GM19240 (cell line): Measurements from ENCODE around the gene ALOX5.
A peak's percentile ranks its signal among the peaks of the same experiment; 100 is the strongest.
"Not testable (repeated sequence)": the region's sequence is repeated elsewhere in the genome, so short reads cannot be mapped to it uniquely, and the experiment has no call there.

Experiments used
- DNase-seq: peaks from one replicate; pipeline ENCODE4 v3.0.0; 2011; ENCODE audit warnings: low spot score; ENCODE audit not compliant: insufficient read length

The ALOX5 gene

GRCh38 chr10:45404770-45405120 is 30.7 kb downstream of the ALOX5 start:
- DNase-seq = no peak

DNA sequence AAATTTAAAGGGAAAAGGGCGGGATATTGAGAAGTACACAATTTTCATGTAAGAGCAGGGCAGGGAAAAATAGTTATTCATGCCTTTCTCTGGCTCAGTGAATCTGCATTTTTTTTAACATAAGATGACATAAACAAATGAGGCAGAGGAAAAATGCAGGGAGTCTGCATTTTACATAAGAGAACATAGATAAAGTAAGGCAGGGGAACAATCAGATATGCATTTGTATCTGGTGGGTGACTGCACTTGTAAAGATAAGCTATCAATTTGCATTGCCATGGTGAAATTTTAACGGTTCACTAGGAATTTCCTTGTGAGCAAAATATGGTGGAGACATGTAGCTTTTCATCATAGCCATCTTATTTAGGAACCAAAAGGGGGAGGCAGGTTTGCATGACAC is 33.5 kb downstream of the ALOX5 start:
- DNase-seq = no peak

- no peak for DNase-seq
These were observed 34.7 kb downstream of the ALOX5 start for GRCh38 chr10:45408421-45409319.

- DNase-seq = not testable (repeated sequence)
These were observed 35.3 kb downstream of the ALOX5 start for GRCh38 chr10:45409347-45409746.

- no peak for DNase-seq
These were observed 35.8 kb downstream of the ALOX5 start for GRCh38 chr10:45409782-45410181.

GRCh38 chr10:45410489-45410806 is 36.4 kb downstream of the ALOX5 start:
- DNase-seq = no peak

DNA sequence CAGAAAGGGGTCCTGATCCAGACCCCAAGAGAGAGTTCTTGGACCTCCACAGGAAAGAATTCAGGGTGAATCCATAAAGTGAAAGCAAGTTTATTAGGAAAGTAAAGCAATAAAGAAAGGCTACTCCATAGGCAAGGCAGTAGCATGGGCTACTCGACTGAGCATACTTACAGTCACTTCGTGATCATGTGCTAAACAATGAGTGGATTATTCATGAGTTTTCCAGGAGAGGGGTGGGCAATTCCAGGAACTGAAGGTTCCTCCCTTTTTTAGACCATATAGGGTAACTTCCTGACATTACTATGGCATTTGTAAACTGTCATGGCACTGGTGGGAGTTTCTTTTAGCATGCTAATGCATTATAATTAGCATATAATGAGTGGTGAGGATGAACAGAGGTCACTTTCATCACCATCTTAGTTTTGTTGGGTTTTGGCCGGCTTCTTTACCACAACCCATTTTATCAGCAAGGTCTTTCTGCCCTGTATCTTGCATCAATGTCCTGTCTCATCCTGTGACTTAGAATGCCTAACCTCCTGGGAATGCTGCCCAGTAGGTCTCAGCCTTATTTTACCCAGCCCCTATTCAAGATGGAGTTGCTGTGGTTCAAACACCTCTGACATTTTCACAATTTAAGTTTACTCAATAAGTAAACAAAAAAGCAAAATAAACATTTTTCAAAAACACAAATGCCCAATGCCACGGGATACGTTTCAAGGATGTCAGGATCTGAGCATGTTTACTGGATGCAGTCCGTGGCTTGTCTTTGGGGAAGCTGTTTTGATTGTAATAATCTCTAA is 37.0 kb downstream of the ALOX5 start:
- no peak for DNase-seq

- DNase-seq = no peak
These were observed 37.6 kb downstream of the ALOX5 start for GRCh38 chr10:45411607-45411940.

GRCh38 chr10:45415062-45415461 is 41.0 kb downstream of the ALOX5 start:
- DNase-seq = not testable (repeated sequence)

DNA sequence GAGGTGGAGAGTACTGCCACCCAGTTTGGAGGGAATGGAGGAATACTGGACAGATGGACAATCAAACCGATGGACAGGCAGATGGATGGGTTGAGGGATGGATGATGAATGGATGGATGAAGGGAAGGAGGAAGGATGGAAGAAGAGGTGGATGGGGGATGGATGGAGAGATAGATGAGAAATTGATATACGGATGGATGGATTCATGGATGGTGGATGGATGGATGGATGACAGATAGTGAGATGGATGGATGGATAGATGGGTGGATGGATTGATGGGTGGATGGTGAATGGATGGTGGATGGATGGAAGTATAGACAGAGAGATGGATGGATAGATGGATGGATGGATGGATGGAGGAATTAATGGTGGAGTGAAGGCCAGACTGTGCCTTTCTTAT is 42.6 kb downstream of the ALOX5 start:
- DNase-seq = no peak

DNA sequence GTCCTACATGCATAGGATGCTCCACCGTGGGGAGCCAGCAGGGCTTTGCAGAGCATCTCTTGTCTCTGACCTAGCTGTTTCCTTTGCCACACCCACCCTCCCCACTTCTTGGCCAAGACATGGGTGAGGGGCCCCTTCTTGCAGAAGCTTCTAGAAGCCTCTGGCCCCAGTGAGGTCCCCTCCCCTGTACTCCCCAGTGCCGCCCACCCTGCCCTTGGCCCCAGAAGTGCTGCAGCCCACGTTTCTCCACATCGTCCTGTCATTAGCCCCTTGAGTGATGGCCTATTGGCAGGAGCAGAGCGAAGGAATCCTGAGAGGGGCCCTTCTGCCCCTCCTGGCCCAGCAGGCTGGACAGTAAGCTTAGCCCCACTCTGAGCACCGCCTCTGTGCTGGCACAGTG is 43.7 kb downstream of the ALOX5 start:
- DNase-seq = no peak

- DNase-seq = no peak
These were observed 44.4 kb downstream of the ALOX5 start for GRCh38 chr10:45418417-45418848.

DNA sequence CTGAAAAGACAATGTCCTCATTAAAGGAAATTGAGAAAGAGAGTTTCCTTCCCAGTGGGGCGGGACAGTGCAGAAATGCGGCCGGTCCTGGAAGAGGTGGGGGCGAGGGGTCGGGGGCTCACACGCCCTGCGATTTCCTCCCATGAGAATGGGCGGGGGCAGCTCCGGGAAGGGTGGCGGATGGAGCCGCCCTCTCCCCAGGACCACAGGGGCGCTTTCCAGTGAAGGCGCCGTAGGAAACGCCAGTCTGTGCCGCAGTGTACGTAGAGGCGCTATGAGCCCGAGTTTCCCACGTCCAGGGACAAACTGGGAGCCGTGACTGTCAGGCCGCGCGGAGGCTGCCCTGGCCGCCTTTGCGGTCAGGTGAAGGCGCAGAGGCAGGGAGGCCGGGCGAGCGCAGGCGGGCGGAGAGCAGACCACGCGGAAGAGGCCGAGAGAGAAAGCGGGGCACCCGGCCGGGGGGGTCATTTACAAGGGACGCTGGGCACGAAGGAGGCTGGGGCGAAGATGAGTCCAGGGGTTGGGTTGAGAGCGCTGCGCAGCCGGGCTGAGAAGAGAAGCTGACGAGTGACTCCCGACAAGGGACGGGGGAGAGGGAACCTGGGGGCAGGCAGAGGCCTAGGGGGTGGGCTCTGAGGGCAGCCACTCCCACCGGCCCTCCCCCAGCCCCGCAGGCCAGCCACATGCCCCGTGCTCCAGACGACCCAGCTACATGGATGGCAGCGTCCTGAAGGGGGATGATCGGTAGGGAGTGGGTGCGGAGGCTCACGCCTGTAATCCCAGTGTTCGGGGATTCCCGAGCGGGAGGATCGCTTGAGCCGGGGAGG is 45.0 kb downstream of the ALOX5 start:
- peak; percentile 53 for DNase-seq

DNA sequence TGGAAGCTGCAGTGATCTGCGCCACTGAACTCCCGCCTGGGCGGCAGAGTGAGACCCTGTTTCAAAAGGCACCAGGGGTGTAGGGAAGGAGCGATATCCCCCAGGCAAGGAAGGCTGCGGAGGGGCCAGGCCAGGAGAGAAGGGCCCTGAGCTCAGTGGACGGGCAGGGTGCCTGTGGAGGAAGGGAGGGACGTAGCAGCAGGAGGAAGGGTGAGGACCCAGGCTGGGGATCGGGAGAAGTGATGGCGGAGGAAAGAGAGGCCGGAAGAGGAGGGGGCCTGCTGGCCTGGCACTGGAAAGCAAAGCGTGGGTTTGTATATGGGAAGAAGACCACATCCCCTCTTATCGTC is 45.6 kb downstream of the ALOX5 start:
- no peak for DNase-seq

DNA sequence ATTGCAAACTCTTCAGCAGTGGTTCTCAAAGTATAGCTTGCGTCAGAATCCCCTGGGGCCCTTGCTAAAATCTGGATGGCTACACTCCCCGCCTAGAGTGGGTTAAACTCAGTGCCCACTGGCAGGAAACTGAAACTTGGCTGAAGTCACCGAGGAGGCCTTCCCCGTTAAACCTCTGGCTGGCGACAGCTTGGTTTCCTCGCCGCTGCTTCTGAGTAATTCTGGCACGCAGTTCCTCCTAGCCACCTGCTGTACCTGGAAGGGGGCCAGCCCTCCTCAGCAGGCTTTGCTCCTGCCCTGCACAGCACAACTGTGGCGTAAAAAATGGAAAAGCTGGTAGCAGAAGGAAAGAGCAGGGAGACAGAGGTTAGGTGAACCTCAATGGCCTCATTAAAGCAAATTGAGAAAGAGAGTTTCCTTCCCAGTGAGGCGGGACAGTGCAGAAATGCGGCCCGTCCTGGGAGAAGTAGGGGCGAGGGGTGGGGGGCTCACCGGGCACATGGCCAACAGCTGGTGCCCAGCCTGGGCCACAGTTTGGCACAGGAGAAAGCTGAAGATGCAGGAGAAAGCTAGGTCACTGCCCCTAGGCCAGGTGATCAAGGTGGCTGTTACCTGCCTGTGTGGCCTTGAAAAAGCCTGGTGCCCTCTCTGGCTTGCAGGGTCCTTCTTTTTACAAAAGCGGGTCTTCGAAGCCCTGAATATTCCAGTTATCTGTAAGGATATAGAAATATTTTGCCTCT is 46.6 kb downstream of the ALOX5 start:
- DNase-seq = peak; percentile 44

- no peak for DNase-seq
These were observed 47.4 kb downstream of the ALOX5 start for GRCh38 chr10:45421221-45422097.

DNA sequence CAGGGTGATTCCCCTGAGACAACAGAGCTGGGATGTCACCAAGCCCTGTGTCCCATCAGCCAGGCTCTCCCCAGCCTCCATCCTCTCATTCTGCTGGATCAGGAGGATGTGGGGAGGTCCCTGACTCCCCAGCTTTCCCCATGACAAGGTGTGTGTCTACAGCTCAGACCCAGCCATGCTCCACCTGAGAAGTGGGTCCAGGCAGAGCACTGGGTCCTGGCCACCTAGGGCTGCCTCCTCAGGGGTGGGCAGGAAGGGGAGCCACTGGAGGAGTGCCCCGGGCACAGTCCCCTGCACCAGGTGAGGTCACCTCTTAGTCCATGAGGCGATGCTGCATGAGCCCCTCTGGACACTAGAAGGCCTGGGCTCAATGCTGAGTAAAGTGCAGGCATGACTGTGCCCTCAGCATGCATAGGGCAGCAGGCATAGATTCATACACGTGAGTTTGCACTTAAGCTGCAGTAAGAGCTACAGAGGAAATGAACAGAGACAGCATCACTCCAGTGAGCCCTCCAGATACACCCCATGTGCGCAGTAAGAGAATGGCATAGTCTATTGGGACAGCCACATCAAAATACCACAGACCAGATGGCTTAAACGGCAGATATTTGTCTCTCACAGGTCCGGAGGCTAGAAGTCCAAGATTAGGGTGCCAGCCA is 48.3 kb downstream of the ALOX5 start:
- DNase-seq = no peak

DNA sequence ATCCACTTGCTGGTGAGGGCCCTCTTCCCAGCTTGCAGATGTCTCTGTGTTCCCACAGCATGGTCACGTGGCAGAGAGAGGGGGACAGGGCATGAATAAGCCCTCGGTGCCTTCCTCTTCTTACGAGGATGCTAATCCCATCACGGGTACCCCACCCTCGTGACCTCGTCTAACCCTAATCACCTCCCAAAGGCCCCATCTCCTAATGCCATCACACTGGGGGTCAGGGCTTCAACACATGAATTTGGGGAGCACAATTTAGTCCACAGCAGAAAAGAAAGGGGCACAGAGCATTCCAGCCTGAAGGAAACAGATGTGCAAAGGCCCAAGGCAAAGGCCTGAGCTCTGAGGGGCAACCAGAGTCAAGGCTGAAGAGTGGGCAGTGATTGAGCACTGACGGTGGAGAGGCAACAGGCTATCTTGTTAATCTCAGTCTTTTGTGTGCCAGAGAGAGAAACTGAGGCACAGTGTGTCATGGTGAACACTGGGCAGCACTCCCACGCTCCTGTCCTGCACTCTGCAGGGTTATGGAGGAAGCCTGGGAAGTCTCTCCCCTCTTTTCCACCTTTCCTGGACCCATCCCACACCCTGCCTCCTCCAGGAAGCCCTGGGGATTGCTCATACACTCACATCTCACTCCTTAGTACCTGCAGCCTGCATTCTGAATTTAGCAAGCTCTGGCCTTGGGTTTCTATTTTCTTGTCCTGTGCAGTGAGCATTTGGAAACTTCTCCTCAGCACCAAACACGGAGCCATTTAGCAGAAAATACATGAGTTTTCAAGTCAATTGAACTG is 49.0 kb downstream of the ALOX5 start:
- no peak for DNase-seq

DNA sequence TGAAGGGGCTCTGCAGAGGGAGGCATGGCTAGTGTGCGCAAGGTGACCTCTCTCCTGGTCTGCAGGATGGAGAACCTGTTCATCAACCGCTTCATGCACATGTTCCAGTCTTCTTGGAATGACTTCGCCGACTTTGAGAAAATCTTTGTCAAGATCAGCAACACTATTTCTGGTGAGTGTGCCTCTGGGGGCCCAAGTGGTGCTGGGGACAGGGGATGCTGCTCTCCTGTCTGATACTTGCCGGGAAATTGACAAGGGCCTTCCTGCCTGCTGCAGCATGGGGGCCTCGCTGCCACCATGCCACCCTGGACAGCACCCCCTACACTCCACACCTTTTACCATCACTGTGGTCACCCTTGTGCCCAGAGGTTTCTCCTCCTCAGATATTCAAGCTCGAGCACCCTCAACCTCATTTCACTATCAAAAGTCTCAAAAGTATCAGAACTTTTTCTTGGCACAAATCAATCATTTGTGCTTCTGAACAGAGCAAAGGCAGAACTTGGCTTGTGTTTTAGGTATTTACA is 50.0 kb downstream of the ALOX5 start:
- no peak for DNase-seq
